HG03575 (cell line): ENCODE measurements around the gene WDR59.
"Not testable (repeated sequence)": the region's sequence is repeated elsewhere in the genome, so short reads cannot be mapped to it uniquely, and the experiment has no call there.

Experiments
- ATAC-seq: cut with Tn5 transposase; IDR thresholded peaks from one replicate; pipeline ENCODE4 v1.9.1; 2021; ENCODE audit not compliant: unreplicated experiment, insufficient number of reproducible peaks, low FRiP score; ENCODE audit errors: extremely low read depth

Gene WDR59

GRCh38 chr16:74877706-74878105, 107.2 kb downstream of the WDR59 start:
- ATAC-seq: no peak

DNA sequence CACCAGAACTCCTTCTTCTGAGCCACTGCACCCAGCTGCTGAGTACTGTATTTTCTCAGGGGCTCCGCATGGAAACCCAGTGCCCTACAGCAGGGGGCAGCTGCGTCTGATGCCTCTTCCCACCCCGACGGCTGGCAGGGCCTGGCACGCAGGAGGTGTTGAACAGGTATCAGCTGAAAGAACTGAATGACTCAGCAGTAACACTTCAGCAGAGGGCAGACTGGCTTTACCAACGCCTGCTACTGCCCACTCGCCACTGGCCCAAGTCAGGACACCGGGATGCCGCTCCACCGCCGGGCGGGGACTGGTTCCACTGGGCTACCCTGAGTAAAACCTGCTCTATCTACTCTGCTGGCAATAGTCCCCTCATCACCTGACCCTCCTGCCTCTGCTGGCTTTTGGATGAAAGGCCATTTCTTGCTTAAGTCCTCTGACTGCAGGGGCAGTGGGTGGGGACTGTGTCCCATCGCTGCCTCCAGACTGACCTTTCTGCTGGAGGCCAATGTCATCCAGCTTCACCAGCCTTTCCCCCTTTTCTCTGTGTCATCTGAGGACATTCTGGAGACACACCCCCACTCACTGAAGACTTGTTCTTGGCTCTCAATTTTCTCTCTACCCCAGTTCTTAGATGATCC, 109.9 kb downstream of the WDR59 start:
- no peak for ATAC-seq

DNA sequence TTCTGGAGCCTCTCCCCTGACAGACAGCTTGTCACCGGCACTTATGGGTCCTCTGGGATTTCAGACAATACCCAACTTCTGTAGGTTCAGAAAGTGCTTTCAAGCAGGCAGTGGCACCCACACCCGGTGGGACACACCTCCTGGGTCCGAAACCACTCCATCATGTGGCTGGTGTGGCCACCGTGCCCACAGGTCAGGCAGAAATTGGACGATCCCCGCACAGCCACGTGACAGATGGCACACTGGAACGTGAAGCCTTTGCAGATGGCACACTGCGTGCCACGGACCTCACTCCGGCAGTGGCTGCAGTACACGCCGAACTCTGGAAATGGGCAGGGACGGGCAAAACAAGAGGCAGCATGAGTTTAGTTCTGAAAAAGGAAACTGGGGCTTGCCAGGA, 110.8 kb downstream of the WDR59 start:
- no peak for ATAC-seq

- no peak for ATAC-seq
Observed at GRCh38 chr16:74872302-74872701, 112.6 kb downstream of the WDR59 start.

DNA sequence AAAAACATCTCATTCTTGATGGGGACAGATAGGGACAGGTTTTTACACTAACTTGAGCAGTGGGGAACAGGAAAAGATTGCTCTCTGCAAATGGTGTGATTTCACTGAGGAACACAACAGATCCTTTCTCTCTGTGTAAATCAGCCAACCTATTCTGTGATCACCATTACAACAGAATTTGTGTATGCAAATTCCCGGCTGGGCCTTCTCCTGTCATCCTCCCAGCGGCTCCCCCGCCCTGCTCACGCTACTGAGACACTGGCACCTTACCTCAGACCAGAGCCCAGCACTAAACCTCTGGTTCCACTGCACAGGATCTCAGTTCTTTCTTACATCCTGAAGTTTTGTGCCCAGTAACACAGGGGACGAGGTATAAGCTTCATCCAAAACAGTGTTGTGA, 113.3 kb downstream of the WDR59 start:
- no peak for ATAC-seq

DNA sequence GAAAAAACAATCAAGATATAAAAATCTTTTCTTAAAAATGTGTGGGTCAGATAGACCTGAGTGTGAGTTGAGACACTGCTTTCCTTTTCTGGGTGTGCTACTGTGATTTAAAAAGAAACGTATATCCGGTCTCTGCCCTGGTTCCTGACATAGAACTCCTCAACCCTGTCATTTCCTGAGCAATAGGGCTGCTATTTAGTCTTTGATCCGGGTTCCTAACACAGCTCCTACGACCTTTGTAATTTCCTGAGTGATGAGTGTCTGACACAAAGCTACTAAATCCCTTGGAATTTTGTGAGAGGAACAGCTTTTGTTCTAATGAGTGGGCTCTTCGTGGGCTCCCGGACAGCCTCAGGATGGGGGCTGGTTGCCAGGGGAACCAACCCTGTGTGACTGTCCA, 116.4 kb downstream of the WDR59 start:
- ATAC-seq: no peak

- ATAC-seq: no peak
Observed at GRCh38 chr16:74868035-74868434, 116.9 kb downstream of the WDR59 start.

GRCh38 chr16:74867281-74867849, 117.6 kb downstream of the WDR59 start:
- no peak for ATAC-seq

GRCh38 chr16:74865922-74866598, 118.9 kb downstream of the WDR59 start:
- no peak for ATAC-seq

GRCh38 chr16:74862743-74863244, 122.1 kb downstream of the WDR59 start:
- no peak for ATAC-seq

GRCh38 chr16:74852500-74852875, 132.4 kb downstream of the WDR59 start:
- no peak for ATAC-seq

GRCh38 chr16:74850027-74850426, 134.9 kb downstream of the WDR59 start:
- ATAC-seq: no peak

GRCh38 chr16:74847202-74847601, 137.7 kb downstream of the WDR59 start:
- no peak for ATAC-seq

GRCh38 chr16:74846714-74847113, 138.2 kb downstream of the WDR59 start:
- ATAC-seq: no peak

DNA sequence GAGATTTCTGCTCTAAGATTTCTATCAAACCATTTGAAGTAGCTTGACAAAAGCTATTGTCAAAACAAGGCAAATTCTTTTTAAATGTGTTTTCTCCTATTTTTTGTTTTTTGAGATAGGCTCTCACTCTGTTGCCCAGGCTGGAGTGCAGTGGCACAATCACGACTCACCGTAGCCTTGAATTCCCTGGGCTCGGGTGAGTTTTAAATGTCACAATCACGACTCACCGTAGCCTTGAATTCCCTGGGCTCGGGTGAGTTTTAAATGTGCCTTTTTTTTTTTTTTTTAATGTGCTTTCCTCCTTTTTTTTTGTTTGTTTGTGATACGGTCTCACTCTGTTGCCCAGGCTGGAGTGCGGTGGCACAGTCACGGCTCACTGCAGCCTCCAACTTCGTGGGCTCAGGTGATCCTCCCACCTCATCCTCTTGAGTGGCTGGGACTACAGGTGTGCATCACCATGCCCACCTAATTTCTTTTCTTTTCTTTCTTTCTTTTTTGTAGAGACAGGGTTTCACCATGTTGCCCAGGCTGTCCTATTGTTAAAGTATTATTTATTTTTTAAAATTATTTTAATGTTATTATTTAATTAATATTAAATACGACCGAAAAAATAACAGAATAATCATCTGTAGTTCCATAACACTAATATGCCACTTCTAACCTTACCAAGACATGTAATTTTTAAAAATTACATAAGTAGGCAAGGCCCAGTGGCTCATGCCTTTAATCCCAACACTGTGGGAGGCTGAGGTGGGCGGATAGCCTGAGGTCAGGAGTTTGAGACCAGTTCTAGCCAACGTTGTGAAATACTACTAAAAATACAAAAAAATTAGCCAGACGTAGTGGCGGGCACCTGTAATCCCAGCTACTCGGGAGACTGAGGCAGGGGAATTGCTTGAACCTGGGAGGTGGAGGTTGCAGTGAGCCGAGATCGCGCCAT, 140.6 kb downstream of the WDR59 start:
- ATAC-seq: no peak

- ATAC-seq: not testable (repeated sequence)
Observed at GRCh38 chr16:74843381-74844035, 141.4 kb downstream of the WDR59 start.

- ATAC-seq: no peak
Observed at GRCh38 chr16:74842413-74842812, 142.5 kb downstream of the WDR59 start.

DNA sequence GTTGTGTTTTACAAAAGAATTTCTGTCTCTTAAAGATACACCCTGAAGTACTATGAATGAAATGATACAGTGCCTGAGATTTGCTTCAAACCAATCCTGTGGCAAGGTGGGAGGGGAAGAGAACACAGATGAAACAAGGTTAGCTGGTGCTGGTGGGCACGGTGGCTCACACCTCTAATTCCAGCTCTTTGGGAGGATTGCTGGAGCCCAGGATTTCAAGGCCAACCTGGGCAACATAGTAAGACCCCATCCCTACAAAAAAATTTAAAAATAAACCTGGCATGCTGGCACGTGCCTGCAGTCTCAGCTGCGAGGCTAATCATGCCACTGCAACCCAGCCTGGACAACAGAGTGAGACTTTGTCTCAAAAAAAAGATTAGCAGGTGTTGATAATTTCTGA, 143.0 kb downstream of the WDR59 start:
- no peak for ATAC-seq

GRCh38 chr16:74841469-74841868, 143.5 kb downstream of the WDR59 start:
- no peak for ATAC-seq
